Vagina (tissue), 2 donors: ENCODE results near the gene ERN1. TPM values are rescaled to one million over a fixed set of nuclear protein-coding genes. Genes with fewer than 3 reads are reported as not detected.
"Not testable (repeated sequence)": the region's sequence is repeated elsewhere in the genome, so short reads cannot be mapped to it uniquely, and the experiment has no call there.

Experiments
- DNase-seq, 2 donors: peaks; one replicate each; pipeline ENCODE4 v3.0.0-alpha.2; 2017; ENCODE audit errors: extremely low spot score in 2 of 2
- H3K27ac ChIP-seq: fragments of 200-600 bp; sonication (generic); one replicate; pipeline ENCODE4 v1.5.1; 2019
- H3K27me3 ChIP-seq: fragments of 200-600 bp; sonication (generic); one replicate; pipeline ENCODE4 v1.5.1; 2019
- H3K36me3 ChIP-seq, 2 donors: fragments of 200-600 bp; sonication (generic); one replicate each; pipeline ENCODE4 v1.5.1; 2017 to 2019
- H3K4me1 ChIP-seq: fragments of 200-600 bp; sonication (generic); one replicate; pipeline ENCODE4 v1.5.1; 2019
- H3K4me3 ChIP-seq, 2 donors: fragments of 200-600 bp; sonication (generic); 1 replicate in 1 of 2; 2 replicates in 1 of 2; pipeline ENCODE4 v1.5.1; 2016 to 2019
- H3K9me3 ChIP-seq: fragments of 200-600 bp; sonication (generic); one replicate; pipeline ENCODE4 v1.5.1; 2019
- POLR2A ChIP-seq, 2 donors: fragments of 450-650 bp; IDR thresholded peaks; one replicate each; pipeline ENCODE4 v1.6.1; 2017; ENCODE audit warnings: antibody characterized with exemption in 2 of 2, mild to moderate bottlenecking in 2 of 2, moderate library complexity in 2 of 2
- POLR2AphosphoS5 ChIP-seq, 2 donors: sonication (generic); formaldehyde crosslinking; IDR thresholded peaks; one replicate each; pipeline ENCODE4 v1.9.0; 2017; ENCODE audit warnings: antibody characterized with exemption in 2 of 2, mild to moderate bottlenecking in 2 of 2, low read depth in 1 of 2; ENCODE audit not compliant: insufficient read depth in 1 of 2
- intact Hi-C: fragments of 100-400 bp; cut with DNase I; formaldehyde crosslinking; loops from one replicate; pipeline ENCODE4 v1.15.1; 2023
- total RNA-seq: library from RNA; depleted of rRNA; stranded (reverse); fragments of >200 nt; gene quantifications from one replicate; pipeline ENCODE4 v1.2.3, GENCODE V29; 2016
- TF ChIP-seq, protein P1 (sequence below), 3 experiments: fragments of 450-650 bp in 2 of 3; fragments of 200-600 bp in 1 of 3; sonication (generic) in 1 of 3; IDR thresholded peaks; one replicate each; pipeline ENCODE4 v1.5.1; 2017 to 2019; ENCODE audit warnings: antibody characterized with exemption in 3 of 3, mild to moderate bottlenecking in 2 of 3, moderate library complexity in 2 of 3

Gene ERN1
- total RNA-seq, 1 donor from 2014 or later: 31.4 TPM

DNA sequence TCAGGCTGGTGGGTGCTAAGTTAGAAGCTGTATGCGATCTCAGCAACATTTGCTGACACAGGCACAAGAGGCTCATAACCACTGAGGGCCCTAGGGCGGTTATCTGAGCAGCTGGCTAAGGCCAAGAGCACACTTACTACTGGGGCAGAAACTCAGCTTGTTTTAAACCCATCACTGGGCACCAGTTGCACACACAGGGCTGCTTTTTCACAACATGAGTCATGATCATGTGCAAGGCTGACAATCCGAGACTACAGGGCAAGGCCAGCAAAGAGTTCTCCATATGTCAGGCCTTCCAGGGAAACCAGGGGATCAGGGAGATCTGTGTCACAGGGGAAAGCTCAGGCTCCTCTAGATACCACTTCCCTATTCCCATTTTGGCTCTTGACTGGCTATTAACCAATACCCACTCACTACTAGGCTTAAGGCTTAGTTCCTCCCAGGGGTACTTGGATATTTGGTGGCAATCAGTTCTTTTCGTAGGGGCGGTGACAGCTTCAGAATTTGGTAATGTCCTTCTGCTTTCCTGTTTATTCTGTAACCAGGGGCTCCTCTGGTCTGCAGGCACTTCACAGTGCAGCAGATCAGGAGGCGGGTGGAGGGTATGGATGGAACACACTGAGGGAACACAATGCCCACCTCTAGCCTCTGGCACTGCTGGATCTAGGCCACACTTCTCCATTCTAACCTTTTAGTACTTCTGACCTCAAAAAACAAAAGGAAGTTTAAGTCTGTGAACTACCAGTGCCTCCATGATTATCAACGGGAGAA is 44.9 kb upstream of the ERN1 start:
- Histone ChIP-seq H3K36me3 (peaks cover 0 to 21% of the 10 kb centered on the region in 2 donors), H3K27ac (no peak overlapping the region), H3K9me3 (no peaks in the 10 kb centered on the region), H3K4me3 (no peak overlapping the region), H3K27me3 (no peaks in the 10 kb centered on the region), H3K4me1 (peaks cover 10% of the 10 kb centered on the region)
- TF ChIP-seq, protein P1, sequence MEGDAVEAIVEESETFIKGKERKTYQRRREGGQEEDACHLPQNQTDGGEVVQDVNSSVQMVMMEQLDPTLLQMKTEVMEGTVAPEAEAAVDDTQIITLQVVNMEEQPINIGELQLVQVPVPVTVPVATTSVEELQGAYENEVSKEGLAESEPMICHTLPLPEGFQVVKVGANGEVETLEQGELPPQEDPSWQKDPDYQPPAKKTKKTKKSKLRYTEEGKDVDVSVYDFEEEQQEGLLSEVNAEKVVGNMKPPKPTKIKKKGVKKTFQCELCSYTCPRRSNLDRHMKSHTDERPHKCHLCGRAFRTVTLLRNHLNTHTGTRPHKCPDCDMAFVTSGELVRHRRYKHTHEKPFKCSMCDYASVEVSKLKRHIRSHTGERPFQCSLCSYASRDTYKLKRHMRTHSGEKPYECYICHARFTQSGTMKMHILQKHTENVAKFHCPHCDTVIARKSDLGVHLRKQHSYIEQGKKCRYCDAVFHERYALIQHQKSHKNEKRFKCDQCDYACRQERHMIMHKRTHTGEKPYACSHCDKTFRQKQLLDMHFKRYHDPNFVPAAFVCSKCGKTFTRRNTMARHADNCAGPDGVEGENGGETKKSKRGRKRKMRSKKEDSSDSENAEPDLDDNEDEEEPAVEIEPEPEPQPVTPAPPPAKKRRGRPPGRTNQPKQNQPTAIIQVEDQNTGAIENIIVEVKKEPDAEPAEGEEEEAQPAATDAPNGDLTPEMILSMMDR (IDR thresholded peaks at IDR 0.05): no peak
- TF ChIP-seq POLR2AphosphoS5 (IDR thresholded peaks at IDR 0.05; ENCODE audit: insufficient read depth in 1 of 2, low read depth in 1 of 2) (no peak), POLR2A (IDR thresholded peaks at IDR 0.05) (no peak)
- intact Hi-C loops: no loop called here
- DNase-seq: peak in 1 of 2 donors; percentile 81

- no peaks in the 10 kb centered on the region for H3K27me3 ChIP-seq
- H3K36me3 ChIP-seq: peaks cover 0 to 21% of the 10 kb centered on the region in 2 donors
- peaks cover 5% of the 10 kb centered on the region for H3K4me1 ChIP-seq
- DNase-seq: no peak
- TF ChIP-seq POLR2AphosphoS5 (IDR thresholded peaks at IDR 0.05; ENCODE audit: insufficient read depth in 1 of 2, low read depth in 1 of 2) (no peak), POLR2A (IDR thresholded peaks at IDR 0.05) (no peak)
- TF ChIP-seq, protein P1 (IDR thresholded peaks at IDR 0.05): no peak
- intact Hi-C loops: no loop called here
- H3K27ac ChIP-seq: no peak overlapping the region
- H3K9me3 ChIP-seq: no peaks in the 10 kb centered on the region
- no peak overlapping the region for H3K4me3 ChIP-seq
Measured at GRCh38 chr17:64173646-64174045, 43.7 kb upstream of the ERN1 start.

GRCh38 chr17:64172510-64172909 is 42.6 kb upstream of the ERN1 start:
- no peak overlapping the region for H3K27ac ChIP-seq
- H3K4me3 ChIP-seq: no peak overlapping the region
- DNase-seq: no peak
- peaks cover 0 to 21% of the 10 kb centered on the region in 2 donors for H3K36me3 ChIP-seq
- H3K27me3 ChIP-seq: no peaks in the 10 kb centered on the region
- H3K4me1 ChIP-seq: peaks cover 5% of the 10 kb centered on the region
- H3K9me3 ChIP-seq: no peaks in the 10 kb centered on the region
- TF ChIP-seq POLR2A (IDR thresholded peaks at IDR 0.05) (no peak), POLR2AphosphoS5 (IDR thresholded peaks at IDR 0.05; ENCODE audit: insufficient read depth in 1 of 2, low read depth in 1 of 2) (no peak)
- TF ChIP-seq, protein P1 (IDR thresholded peaks at IDR 0.05): no peak
- intact Hi-C loops: no loop called here

DNA sequence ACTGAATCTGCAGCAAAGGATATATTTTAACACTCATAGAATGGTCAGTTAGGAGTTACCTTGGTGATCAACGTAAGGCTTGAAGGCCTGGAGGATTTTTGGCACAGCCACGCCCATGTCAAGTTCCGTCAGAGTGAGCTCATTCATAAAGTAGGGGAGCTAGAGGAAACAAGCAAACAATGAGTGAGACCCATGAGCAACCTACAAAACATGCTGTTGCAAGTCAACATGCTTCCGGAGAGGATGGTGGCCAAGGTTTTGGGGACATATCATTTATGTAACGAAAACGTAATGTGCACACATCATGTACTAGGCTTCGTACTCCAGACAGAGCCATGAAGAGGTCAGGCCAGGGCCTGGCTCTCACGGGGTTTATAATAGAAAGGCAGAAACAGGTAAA is 41.1 kb upstream of the ERN1 start:
- peaks cover 5% of the 10 kb centered on the region for H3K4me1 ChIP-seq
- no peak overlapping the region for H3K4me3 ChIP-seq
- no peak for DNase-seq
- TF ChIP-seq, protein P1 (IDR thresholded peaks at IDR 0.05): no peak
- TF ChIP-seq POLR2AphosphoS5 (IDR thresholded peaks at IDR 0.05; ENCODE audit: insufficient read depth in 1 of 2, low read depth in 1 of 2): peak in 1 of 2 donors; percentile 19
- intact Hi-C loops: no loop called here
- H3K9me3 ChIP-seq: no peaks in the 10 kb centered on the region
- H3K27me3 ChIP-seq: no peaks in the 10 kb centered on the region
- H3K36me3 ChIP-seq: peaks cover 0 to 14% of the 10 kb centered on the region in 2 donors
- H3K27ac ChIP-seq: no peak overlapping the region

GRCh38 chr17:64170286-64170685 is 40.3 kb upstream of the ERN1 start:
- no peaks in the 10 kb centered on the region for H3K4me1 ChIP-seq
- no peak for TF ChIP-seq POLR2AphosphoS5 (IDR thresholded peaks at IDR 0.05; ENCODE audit: insufficient read depth in 1 of 2, low read depth in 1 of 2)
- TF ChIP-seq, protein P1 (IDR thresholded peaks at IDR 0.05): no peak
- H3K27me3 ChIP-seq: no peaks in the 10 kb centered on the region
- peaks cover 0 to 7% of the 10 kb centered on the region in 2 donors for H3K36me3 ChIP-seq
- intact Hi-C loops: no loop called here
- no peak for DNase-seq
- H3K9me3 ChIP-seq: no peaks in the 10 kb centered on the region
- H3K27ac ChIP-seq: no peak overlapping the region
- no peak overlapping the region for H3K4me3 ChIP-seq

DNA sequence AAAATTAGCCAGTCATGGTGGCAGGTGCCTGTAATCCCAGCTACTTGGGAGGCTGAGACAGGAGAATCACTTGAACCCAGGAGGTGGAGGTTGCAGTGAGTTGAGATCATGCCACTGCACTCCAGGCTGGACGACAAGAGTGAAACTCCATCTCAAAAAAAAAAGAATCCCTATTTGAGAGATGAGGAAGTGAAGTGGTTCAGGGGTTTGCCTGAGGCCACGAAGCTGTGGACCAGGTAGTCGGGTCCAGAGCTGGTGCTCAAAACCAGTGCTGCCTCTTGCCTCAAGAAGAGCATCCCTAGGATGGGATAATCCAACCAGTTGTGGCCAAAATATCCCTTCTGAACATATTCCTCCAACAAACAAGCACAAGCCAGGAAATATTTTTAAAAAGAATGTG is 37.7 kb upstream of the ERN1 start:
- H3K27ac ChIP-seq, H3K4me3 ChIP-seq, H3K4me1 ChIP-seq, intact Hi-C loops, DNase-seq, H3K9me3 ChIP-seq, H3K36me3 ChIP-seq, H3K27me3 ChIP-seq: not testable (repeated sequence)
